Endothelial cell of umbilical vein (primary cell): ENCODE results near the gene FAM83E. TPM values are rescaled to one million over a fixed set of nuclear protein-coding genes. Genes with fewer than 3 reads are reported as not detected.

Experiments
- BruUV-seq: library from RNA; stranded (reverse); fragments of 400-500 nt; replicated peaks from 2 replicates; lab custom pipeline; 2021; lab: Mats Ljungman, UMichigan
- CTCF ChIA-PET: fragments of 300-600, 350-600 bp; sonication (Branson Sonifier 250); formaldehyde crosslinking; loops from one replicate; lab custom pipeline; 2021; ENCODE audit warnings: antibody characterized with exemption, inconsistent platforms; lab: Charles Lee
- POLR2A ChIA-PET: fragments of 300-600, 350-600 bp; sonication (Branson Sonifier 250); formaldehyde crosslinking; loops from one replicate; lab custom pipeline; 2021; ENCODE audit warnings: antibody characterized with exemption, inconsistent platforms; lab: Charles Lee
- DNase-seq: peaks from one replicate; pipeline ENCODE4 v3.0.0-alpha.2; 2011; ENCODE audit warnings: low read depth, low spot score
- FAIRE-seq: peaks from 2 replicates; lab custom pipeline; 2011; peaks lifted over from hg19 to GRCh38; lab: Jason Lieb, UNC
- H2AFZ ChIP-seq: 2 replicates; pipeline ENCODE4 v1.6.0; 2012; ENCODE audit warnings: low read depth, low read length, control low read depth, inconsistent platforms
- H3K27ac ChIP-seq: 2 replicates; pipeline ENCODE4 v1.5.1; 2011; ENCODE audit warnings: low read depth, mild to moderate bottlenecking, control low read depth, low read length, moderate library complexity; ENCODE audit not compliant: insufficient read depth
- H3K27me3 ChIP-seq, 2 experiments: 2 replicates each; pipeline versions ENCODE4 v1.6.0 to v1.6.1; 2011; ENCODE audit warnings: low read length in 2 of 2, mixed read lengths in 1 of 2; ENCODE audit not compliant: control insufficient read depth in 2 of 2, insufficient read depth in 2 of 2
- H3K36me3 ChIP-seq, 2 experiments: 2 replicates in 1 of 2; 3 replicates in 1 of 2; pipeline ENCODE4 v1.5.1; 2011; ENCODE audit warnings: low read length in 2 of 2, mild to moderate bottlenecking in 1 of 2, moderate library complexity in 1 of 2; ENCODE audit not compliant: control insufficient read depth in 2 of 2, insufficient read depth in 2 of 2; ENCODE audit errors: extremely low read depth in 1 of 2
- H3K4me1 ChIP-seq: 3 replicates; pipeline ENCODE4 v1.5.1; 2011; ENCODE audit warnings: mild to moderate bottlenecking, low read length; ENCODE audit not compliant: control insufficient read depth, insufficient read depth; ENCODE audit errors: extremely low read depth
- H3K4me2 ChIP-seq: 2 replicates; pipeline ENCODE4 v1.6.1; 2011; ENCODE audit warnings: low read length, control low read depth, mixed read lengths; ENCODE audit not compliant: insufficient read depth
- H3K4me3 ChIP-seq, 3 experiments: fragments of 200-600 bp in 1 of 3; sonication (generic), shearing (Covaris generic) in 1 of 3; replicated peaks in 1 of 3; 2 replicates each; pipeline ENCODE4 v1.5.1; 2011 to 2016; ENCODE audit warnings: control low read depth in 3 of 3, low read length in 3 of 3, mild to moderate bottlenecking in 2 of 3, inconsistent platforms in 1 of 3, low read depth in 1 of 3, moderate library complexity in 1 of 3; ENCODE audit not compliant: insufficient read depth in 1 of 3
- H3K79me2 ChIP-seq: 2 replicates; pipeline ENCODE4 v1.6.0; 2012; ENCODE audit warnings: low read length, inconsistent platforms; ENCODE audit not compliant: control insufficient read depth, insufficient read depth
- H3K9ac ChIP-seq: replicated peaks from 2 replicates; pipeline ENCODE3; 2011; ENCODE audit warnings: low read length, control low read depth; ENCODE audit not compliant: insufficient read depth; ENCODE audit errors: extremely low read depth
- H3K9me1 ChIP-seq: replicated peaks from 3 replicates; pipeline ENCODE4 v1.6.0; 2011; ENCODE audit warnings: mild to moderate bottlenecking, low read length; ENCODE audit not compliant: control insufficient read depth, insufficient read depth; ENCODE audit errors: extremely low read depth
- H3K9me3 ChIP-seq: replicated peaks from 2 replicates; pipeline ENCODE4 v1.5.1; 2012; ENCODE audit warnings: low read length, inconsistent platforms; ENCODE audit not compliant: control insufficient read depth, insufficient read depth
- H4K20me1 ChIP-seq: replicated peaks from 2 replicates; pipeline ENCODE3; 2011; ENCODE audit warnings: mild to moderate bottlenecking, low read length; ENCODE audit not compliant: control insufficient read depth, insufficient read depth; ENCODE audit errors: extremely low read depth
- EZH2 ChIP-seq: IDR thresholded peaks from 2 replicates; pipeline ENCODE4 v1.6.1; 2012; ENCODE audit warnings: borderline replicate concordance, low read depth, mild to moderate bottlenecking, moderate library complexity, low read length, inconsistent platforms; ENCODE audit not compliant: severe bottlenecking
- FOS ChIP-seq: IDR thresholded peaks from 2 replicates; pipeline ENCODE4 v1.6.1; 2011; ENCODE audit warnings: mild to moderate bottlenecking, low read length, moderate library complexity, borderline replicate concordance; ENCODE audit not compliant: insufficient read depth
- GATA2 ChIP-seq: IDR thresholded peaks from 2 replicates; pipeline ENCODE4 v1.7.0; 2011; ENCODE audit warnings: low read depth, mild to moderate bottlenecking, moderate library complexity, mixed read lengths, low read length; ENCODE audit not compliant: insufficient read length, insufficient read depth
- JUN ChIP-seq: IDR thresholded peaks from 2 replicates; pipeline ENCODE4 v1.6.1; 2011; ENCODE audit warnings: borderline replicate concordance, low read depth; ENCODE audit not compliant: insufficient read length, insufficient read depth
- MYC ChIP-seq: IDR thresholded peaks from one replicate; pipeline ENCODE4 v1.6.1; 2011; ENCODE audit warnings: mild to moderate bottlenecking, low read depth, low read length
- POLR2A ChIP-seq: IDR thresholded peaks from 2 replicates; pipeline ENCODE4 v1.6.1; 2012; ENCODE audit warnings: low read depth, mild to moderate bottlenecking, control low read depth, low read length
- POLR2AphosphoS5 ChIP-seq: IDR thresholded peaks from 2 replicates; pipeline ENCODE4 v1.6.1; 2012; ENCODE audit warnings: low read depth, mild to moderate bottlenecking, control low read depth, low read length, moderate library complexity; ENCODE audit not compliant: insufficient read depth
- dilution Hi-C: fragments of 300-500 bp; cut with MboI; formaldehyde crosslinking; loops from one replicate; pipeline ENCODE4 v1.15.0; 2019; ENCODE audit warnings: low sequenced_read_pairs; ENCODE audit not compliant: extremely low pct_ligation_motif_present
- intact Hi-C: fragments of 100-400 bp; cut with micrococcal nuclease; formaldehyde crosslinking; loops from one replicate; pipeline ENCODE4 v1.10.0; 2022
- polyA plus RNA-seq, 4 experiments: library from polyadenylated mRNA; depleted of rRNA in 3 of 4; stranded (reverse) in 3 of 4; unstranded in 1 of 4; fragments of >200 nt; gene quantifications; 2 replicates each; pipeline versions ENCODE4 v1.2.1 to v1.2.3, GENCODE V29; 2011 to 2012; ENCODE audit warnings: missing spikeins in 1 of 4
- total RNA-seq: library from RNA; stranded (reverse); gene quantifications from 2 replicates; pipeline ENCODE4 v1.2.3, GENCODE V29; 2021
- TF ChIP-seq, protein P1 (sequence below), 2 donors: IDR thresholded peaks; 1 replicate in 1 of 2; 2 replicates in 1 of 2; pipeline ENCODE4 v1.5.1; 2011; ENCODE audit warnings: low read length in 2 of 2, mild to moderate bottlenecking in 2 of 2, moderate library complexity in 2 of 2, control low read depth in 1 of 2, inconsistent platforms in 1 of 2, low read depth in 1 of 2; ENCODE audit not compliant: insufficient read depth in 1 of 2; ENCODE audit errors: extremely low read depth in 1 of 2
- TF ChIP-seq, protein P2 (sequence below): IDR thresholded peaks from 2 replicates; pipeline ENCODE4 v1.6.1; 2011; ENCODE audit not compliant: insufficient read depth, insufficient read length

Gene FAM83E
- total and polyA plus RNA-seq, 2 donors (not counting 3 experiments of a cell fraction or from before 2014, with no cell fraction given), result 0.04 to 1.7 TPM

DNA sequence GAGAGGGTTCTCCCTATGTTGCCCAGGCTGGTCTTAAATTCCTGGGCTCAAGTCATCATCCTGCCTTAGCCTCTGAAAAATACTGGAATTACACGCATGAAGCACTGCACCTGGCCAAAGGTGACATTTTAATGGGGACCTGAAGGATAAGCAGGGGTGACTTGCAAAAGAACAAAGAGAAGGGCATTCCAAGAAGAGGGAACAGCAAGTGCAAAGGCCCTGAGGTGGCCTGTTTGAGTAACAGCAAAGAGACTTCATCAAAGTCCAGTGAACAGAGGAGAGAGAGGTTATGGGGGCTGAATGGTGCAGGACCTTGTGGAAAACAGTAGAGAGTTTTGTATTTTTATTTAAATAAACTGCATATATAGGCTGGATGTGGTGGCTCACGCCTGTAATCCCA lies 27.0 kb upstream of the FAM83E start:
- Histone ChIP-seq H3K4me1 (peaks cover 14% of the 10 kb centered on the region), H3K4me3 (no peak overlapping the region), H2AFZ (no peak overlapping the region), H3K4me2 (no peak overlapping the region), H3K9ac (no peak overlapping the region), H3K9me1 (no peaks in the 10 kb centered on the region), H3K79me2 (no peaks in the 10 kb centered on the region), H4K20me1 (no peaks in the 10 kb centered on the region), H3K27ac (no peak overlapping the region), H3K27me3 (peaks cover 2 to 4% of the 10 kb centered on the region in 2 experiments), H3K36me3 (no peaks in the 10 kb centered on the region), H3K9me3 (no peaks in the 10 kb centered on the region)
- ChIA-PET CTCF (interaction anchor here (0.7 to 1.4 kb wide), 2 partner anchors 11 to 283 kb away, joined by 3 read pairs; no protein-coding TSS in a partner anchor), POLR2A (interaction anchor here (0.6 to 0.7 kb wide), 2 partner anchors 56 to 107 kb away, joined by 3 to 10 read pairs; no protein-coding TSS in a partner anchor)
- TF ChIP-seq POLR2A (no peak), EZH2 (no peak), MYC (no peak), FOS (no peak), POLR2AphosphoS5 (no peak), GATA2 (no peak), JUN (no peak)
- TF ChIP-seq, protein P1, sequence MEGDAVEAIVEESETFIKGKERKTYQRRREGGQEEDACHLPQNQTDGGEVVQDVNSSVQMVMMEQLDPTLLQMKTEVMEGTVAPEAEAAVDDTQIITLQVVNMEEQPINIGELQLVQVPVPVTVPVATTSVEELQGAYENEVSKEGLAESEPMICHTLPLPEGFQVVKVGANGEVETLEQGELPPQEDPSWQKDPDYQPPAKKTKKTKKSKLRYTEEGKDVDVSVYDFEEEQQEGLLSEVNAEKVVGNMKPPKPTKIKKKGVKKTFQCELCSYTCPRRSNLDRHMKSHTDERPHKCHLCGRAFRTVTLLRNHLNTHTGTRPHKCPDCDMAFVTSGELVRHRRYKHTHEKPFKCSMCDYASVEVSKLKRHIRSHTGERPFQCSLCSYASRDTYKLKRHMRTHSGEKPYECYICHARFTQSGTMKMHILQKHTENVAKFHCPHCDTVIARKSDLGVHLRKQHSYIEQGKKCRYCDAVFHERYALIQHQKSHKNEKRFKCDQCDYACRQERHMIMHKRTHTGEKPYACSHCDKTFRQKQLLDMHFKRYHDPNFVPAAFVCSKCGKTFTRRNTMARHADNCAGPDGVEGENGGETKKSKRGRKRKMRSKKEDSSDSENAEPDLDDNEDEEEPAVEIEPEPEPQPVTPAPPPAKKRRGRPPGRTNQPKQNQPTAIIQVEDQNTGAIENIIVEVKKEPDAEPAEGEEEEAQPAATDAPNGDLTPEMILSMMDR (IDR thresholded peaks at IDR 0.05; ENCODE audit: extremely low read depth in 1 of 2, insufficient read depth in 1 of 2, low read depth in 1 of 2, low read length in 2 of 2), result no peak
- TF ChIP-seq, protein P2, sequence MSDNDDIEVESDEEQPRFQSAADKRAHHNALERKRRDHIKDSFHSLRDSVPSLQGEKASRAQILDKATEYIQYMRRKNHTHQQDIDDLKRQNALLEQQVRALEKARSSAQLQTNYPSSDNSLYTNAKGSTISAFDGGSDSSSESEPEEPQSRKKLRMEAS, result no peak
- intact Hi-C loops (no loop called here), dilution Hi-C loops (no loop called here)
- FAIRE-seq, result no peak
- BruUV-seq, result no TSS peak
- no peak for DNase-seq
